ENCODE results near the gene FREM1. TPM values are rescaled to one million over a fixed set of nuclear protein-coding genes. Genes with fewer than 3 reads are reported as not detected.

Gene FREM1
- total RNA-seq, 1 experiment from 2014 or later = not detected

DNA sequence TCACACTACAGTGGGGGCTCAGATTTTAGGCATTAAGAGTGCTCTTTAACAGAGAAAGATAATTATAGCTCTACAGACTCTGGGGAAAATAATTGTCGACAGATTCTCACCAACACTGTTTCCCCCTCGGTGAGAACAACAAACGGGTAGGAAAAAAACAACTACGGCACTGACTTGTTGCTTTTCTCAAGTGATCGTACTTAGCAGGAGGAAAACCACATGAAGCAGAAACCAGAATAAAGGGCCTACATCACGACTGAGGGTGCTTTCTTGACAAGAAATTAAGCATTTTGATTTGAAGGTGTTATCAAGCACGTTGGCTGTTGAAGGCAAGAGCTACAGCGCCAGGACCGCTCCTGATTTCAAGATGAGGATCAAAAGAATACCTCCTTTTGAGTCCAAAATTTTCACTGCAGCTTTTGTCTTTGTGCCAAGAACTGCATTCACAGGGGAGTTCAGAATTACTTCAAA, 160.5 kb downstream of the FREM1 start:
- no peak for DNase-seq (ENCODE audit: low read depth)
- in situ Hi-C loops (cut with HindIII; ENCODE audit: low pct_unique_long_range_greater_than_20kb, low sequenced_read_pairs) = no loop called here

DNA sequence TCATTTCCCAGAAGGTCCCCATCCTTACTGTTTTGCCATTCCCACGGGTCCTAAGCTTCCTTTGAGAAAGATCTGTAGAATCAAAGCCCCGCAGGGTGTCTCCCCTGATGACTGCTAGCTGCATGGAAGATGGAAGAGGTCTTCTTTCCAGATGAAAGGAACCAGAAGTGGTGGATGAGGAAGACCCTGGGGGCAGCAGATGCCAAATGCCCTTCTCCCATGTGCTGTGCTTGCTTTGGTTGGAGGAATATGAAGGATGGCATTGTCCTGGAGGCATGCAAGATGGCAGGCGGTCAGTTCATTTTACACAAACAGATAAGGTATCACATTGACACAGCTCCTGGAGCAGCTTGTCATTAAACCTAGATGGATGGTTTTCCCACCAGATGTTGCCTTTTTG, 161.9 kb downstream of the FREM1 start:
- in situ Hi-C loops (cut with HindIII; ENCODE audit: low pct_unique_long_range_greater_than_20kb, low sequenced_read_pairs) = no loop called here
- no peak for DNase-seq (ENCODE audit: low read depth)

DNA sequence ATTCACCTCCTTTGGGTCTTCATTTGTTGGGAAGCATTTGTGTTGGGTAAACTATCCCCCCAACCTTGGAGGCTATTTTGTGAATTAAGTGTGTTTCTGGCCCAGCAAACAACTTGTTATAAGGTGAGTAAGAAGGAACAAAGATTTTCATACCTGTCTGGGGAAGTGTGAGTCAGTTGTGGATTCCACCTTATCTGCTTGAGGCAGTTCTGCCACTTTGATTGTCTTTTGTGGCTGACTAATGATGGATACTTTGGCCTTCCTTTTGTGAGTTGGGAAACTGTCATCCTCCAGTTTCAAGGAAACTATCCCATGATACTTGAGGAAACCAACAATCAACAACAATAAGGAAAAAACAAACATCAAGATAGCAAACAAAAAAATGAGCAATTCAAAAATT, 163.1 kb downstream of the FREM1 start:
- no peak for DNase-seq (ENCODE audit: low read depth)
- in situ Hi-C loops (cut with HindIII; ENCODE audit: low pct_unique_long_range_greater_than_20kb, low sequenced_read_pairs) = no loop called here

DNA sequence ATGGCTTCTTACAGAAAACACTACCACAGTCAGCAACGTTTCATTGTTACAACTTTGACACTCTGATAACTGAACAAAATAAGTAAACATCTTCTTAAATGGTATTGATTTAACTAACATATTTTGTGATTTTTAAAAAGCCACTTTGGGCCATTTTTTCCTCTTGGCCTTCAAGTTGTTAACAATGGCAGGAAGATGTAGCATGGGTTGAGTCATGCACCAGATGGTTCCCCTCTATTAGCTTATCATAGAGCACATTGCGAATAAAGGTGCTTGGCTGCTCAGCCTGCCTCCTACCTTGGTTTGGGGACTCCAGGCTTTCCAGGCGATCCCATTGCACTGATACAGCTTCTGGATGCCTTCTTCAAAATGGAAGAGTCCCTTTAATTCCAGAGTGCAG, 163.6 kb downstream of the FREM1 start:
- in situ Hi-C loops (cut with HindIII; ENCODE audit: low pct_unique_long_range_greater_than_20kb, low sequenced_read_pairs) = no loop called here
- no peak for DNase-seq (ENCODE audit: low read depth)

DNA sequence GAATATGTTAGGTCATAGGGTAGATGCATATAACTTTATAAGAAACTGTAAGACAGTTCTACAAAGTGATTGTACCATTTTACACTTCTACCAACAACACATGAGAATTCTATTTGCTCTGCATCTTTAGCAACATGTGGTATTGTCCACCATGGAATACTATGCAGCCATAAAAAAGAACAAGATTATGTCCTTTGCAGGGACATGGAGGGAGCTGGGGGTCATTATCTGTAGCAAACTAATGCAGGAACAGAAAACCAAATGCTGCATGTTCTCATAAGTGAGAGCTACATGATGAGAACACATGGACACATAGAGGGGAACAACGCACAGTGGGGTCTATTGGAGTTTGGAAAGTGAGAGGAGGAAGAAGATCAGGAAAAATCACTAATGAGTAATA, 165.5 kb downstream of the FREM1 start:
- DNase-seq (ENCODE audit: low read depth) = no peak
- in situ Hi-C loops (cut with HindIII; ENCODE audit: low pct_unique_long_range_greater_than_20kb, low sequenced_read_pairs) = no loop called here

DNA sequence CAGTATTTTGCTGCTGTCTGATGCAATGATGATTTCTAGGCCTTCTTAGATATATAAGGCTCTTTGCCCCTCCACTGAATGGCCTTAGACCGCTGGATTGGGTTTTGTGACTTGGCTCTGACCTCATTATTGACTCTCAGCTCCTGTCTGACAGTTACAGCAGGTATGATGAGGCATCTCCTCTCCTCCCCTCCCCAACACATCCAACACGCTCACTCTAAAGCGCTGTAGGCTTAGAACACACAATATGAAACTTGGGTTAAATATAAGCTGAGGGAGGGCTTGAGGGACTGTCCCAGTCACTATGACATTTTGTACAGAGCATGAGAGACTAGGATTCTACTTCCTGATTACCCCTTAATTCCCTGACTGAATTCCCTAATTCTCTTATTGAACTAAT, 168.9 kb downstream of the FREM1 start:
- in situ Hi-C loops (cut with HindIII; ENCODE audit: low pct_unique_long_range_greater_than_20kb, low sequenced_read_pairs) = no loop called here
- no peak for DNase-seq (ENCODE audit: low read depth)

DNA sequence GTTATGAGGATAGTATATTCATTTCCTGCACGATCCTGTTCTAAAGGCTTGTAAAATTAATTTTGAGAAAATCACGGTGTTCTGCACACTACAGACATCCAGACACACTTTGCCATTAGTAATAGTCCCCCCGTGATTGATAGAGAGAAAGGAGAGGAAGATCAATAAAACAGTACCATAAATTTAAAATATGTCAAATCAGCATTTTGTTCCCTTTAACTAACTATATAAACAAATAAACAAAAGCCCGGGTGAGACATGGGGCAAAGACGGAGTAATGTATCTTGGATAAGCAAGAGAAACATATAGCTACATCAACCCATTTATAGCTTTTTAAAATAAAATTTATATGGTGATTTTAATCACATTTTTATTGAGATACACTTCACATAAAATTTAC, 177.1 kb downstream of the FREM1 start:
- in situ Hi-C loops (cut with HindIII; ENCODE audit: low pct_unique_long_range_greater_than_20kb, low sequenced_read_pairs) = no loop called here
- no peak for DNase-seq (ENCODE audit: low read depth)

DNA sequence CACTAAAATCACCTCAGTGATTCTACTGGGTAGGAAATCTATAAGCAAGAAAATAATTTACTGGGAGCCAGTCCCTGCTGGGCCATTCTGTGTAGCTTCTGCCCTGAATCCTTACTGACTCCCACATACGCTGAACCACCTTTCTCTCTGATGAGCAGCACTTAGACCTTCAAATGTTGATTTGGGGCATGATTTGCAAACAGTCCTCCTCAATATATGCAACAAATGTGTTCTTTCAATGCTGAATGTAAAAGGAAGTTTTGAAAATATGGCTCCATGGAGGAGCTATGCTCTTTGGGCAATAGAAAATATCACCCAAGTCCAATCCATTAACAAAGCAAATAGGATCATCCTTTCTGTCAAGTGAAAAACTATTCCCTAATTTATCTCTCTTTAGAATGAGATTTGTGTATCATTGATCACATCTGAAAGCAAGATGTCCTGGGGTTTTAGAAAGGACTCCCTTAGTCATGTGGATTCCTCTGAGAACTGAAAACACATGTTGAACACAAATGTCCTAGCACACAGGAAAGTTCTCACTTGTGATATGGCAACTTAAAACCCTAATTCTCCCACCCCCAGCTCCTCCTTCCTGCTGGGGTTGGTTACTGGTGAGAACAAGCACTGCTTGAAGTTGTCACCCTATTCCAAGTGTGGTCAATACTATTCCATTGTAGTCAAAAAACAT, 178.8 kb downstream of the FREM1 start:
- DNase-seq (ENCODE audit: low read depth) = no peak
- in situ Hi-C loops (cut with HindIII; ENCODE audit: low pct_unique_long_range_greater_than_20kb, low sequenced_read_pairs) = no loop called here

DNA sequence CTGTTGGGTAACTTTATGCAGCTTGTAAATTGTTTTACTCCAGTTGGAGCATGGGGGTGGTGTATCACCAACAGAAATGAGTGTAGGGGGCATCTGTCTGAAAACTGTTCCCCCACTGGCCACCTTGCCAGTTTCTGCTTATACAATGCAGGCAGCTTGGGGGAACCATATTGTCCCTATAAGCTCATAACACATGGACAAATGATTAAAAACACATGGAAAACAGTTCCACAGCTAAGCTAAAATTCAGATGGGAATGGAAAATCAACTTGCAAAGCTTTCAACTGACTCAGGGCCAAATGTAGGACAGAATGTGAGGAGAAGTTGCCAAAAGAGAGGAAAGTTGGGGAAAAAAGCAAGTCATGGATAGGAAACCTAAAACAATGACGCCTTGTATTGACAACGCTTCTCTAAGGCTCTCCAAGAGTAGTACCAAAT, 179.7 kb downstream of the FREM1 start:
- in situ Hi-C loops (cut with HindIII; ENCODE audit: low pct_unique_long_range_greater_than_20kb, low sequenced_read_pairs) = no loop called here
- DNase-seq (ENCODE audit: low read depth) = no peak

DNA sequence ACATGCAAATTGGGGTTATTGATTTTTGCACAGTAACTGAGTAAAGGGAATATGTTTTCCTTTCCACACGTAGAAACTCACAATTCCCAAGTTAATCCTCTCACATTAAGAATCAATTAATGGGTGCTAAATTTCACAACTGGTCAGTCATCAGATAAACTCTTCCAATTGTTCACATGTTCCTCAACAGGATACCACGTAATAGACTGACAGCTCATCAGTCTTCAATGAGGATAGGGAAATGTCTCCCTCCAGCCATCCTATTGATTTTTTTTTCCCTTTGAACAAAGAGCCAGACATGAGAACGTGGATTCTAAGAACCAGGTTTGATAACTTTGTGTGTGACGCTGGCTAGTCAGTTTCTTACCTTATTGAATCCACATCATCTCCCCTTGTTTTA, 186.9 kb downstream of the FREM1 start:
- in situ Hi-C loops (cut with HindIII; ENCODE audit: low pct_unique_long_range_greater_than_20kb, low sequenced_read_pairs) = no loop called here

DNA sequence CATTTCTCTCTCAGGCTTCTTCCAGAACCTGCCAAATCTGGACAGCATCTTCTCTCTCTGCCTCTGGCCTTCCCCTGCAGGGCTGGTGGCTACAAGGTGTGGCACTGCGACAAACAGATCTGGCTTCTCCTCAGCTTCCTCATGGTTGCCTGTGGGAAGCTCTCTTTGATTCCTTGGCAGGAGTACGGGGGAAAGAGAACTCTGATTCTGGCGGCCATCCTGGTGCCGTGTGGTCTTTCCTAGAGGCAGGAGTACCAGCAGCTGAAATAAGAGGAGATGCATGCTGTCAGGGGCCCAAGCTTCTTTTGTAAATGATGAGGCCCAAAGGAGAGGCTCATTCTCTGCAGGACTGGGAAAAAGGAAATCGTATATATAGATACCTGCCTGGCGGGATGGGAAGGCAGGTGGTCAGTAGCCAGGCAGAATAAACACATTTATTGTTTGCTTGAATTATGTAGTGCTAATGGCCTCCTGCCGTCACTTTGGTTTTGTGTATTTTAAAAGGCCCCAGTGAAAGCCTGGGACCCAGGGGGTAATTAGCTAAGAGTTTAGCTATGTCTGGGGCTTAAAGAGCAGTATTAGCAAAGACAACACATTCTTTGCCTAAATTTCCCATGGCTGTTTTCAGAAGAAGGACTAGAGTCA, 187.7 kb downstream of the FREM1 start, which contains the start of gene CER1:
CER1 (minus strand) TSS at position 343 of the 645 bp plus-strand sequence; CDS start at position 282, 61 bp downstream.
- no peak for DNase-seq (ENCODE audit: low read depth)
- in situ Hi-C loops (cut with HindIII; ENCODE audit: low pct_unique_long_range_greater_than_20kb, low sequenced_read_pairs) = no loop called here

More for the DNA sequence above, 186.9 kb downstream of the FREM1 start:
- no peak for DNase-seq (ENCODE audit: low read depth)

DNA sequence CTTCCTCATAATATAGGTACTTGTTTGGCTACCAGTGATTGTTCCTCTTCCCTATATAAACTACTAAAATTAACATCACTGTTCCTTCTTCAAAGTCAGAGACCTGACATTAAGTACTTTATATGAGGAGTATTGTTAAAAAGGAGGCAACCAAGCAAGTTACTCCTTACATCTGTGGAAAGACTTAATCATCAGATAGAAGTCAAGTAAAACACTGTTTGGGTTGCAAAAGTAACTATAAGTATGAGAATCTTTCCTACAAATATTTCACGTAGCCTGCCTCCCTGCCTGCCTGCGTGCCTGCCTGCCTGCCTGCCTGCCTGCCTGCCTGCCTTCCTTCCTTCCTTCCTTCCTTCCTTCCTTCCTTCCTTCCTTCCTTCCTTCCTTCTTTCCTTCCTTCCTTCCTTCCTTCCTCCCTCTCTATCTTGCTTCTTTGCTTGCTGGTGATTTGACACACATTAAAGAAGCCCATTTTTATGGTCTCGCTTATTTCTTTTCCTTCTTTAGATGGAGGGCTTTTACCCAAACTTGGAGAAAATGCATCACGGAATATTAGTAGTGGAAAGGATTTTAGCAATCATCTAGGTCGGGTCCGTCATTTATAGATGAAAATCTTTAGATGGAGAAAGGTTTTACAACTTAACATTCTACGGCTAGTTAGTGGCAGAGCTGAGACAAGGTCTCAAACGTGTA, 190.9 kb downstream of the FREM1 start:
- no peak for DNase-seq (ENCODE audit: low read depth)
- in situ Hi-C loops (cut with HindIII; ENCODE audit: low pct_unique_long_range_greater_than_20kb, low sequenced_read_pairs) = no loop called here

DNA sequence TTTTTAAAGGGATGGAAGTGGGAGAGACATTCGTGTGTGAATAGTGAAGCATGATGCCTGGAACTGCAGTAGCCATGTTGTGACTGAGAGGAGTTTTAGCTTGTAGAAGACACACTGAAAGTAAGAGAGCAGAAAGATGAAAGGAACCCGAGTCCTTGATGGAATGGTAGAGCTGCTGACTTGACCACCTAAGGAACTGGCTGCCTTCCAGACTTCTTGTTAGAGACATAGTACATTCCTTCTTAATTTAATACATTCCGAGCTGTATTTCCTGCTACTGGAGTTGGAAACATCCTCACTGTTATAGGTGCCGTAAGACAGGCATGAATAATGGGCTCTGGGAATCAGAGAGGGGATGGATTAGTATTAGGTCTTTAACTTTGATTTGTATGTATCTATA, 195.1 kb downstream of the FREM1 start:
- in situ Hi-C loops (cut with HindIII; ENCODE audit: low pct_unique_long_range_greater_than_20kb, low sequenced_read_pairs) = no loop called here
- DNase-seq (ENCODE audit: low read depth) = no peak

DNA sequence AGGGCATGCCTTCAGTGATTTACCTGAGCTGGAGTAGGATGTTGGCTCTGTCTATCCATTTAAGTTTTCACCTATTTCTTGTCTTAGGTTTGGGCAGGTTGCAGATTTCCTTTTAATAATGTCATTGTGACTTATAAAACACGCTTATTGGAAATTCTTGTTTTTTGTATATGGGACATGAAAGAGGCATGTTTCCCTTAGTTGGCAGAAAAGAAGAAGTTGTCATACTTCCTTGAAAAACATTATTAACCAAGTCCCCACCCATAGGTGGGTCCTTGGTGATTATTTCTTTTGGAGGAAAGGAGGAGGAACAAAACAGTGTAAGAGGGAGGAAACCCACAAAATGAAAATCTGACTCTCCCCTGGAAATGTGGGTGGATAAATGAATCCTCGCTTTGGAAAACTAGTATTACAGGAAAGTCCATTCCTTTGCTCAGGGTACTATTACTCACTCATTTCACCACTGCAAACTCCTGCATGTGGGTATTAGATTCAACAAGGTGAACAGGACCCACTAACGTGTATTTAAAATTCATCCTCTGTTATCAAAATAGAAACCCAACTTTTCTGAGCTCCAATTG, 197.0 kb downstream of the FREM1 start:
- DNase-seq (ENCODE audit: low read depth) = no peak
- in situ Hi-C loops (cut with HindIII; ENCODE audit: low pct_unique_long_range_greater_than_20kb, low sequenced_read_pairs) = no loop called here

DNA sequence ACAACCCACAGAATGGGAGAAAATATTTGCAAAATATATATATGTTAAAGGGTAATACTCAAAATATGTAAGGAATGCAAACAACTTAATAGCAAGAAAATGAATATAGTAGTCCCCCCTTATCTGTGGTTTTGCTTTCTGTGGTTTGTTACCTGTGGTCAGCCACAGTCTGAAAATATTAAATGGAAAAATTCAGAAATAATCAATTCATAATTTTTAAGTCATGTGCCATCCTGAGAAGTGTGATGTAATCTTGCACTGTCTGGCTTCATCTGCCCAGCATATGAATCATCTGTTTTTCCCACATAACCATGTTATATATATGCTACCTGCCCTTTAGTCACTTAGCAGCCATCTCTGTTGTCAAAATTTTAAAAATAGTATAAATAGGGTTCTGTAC, 199.4 kb downstream of the FREM1 start:
- in situ Hi-C loops (cut with HindIII; ENCODE audit: low pct_unique_long_range_greater_than_20kb, low sequenced_read_pairs) = no loop called here
- DNase-seq (ENCODE audit: low read depth) = no peak

DNA sequence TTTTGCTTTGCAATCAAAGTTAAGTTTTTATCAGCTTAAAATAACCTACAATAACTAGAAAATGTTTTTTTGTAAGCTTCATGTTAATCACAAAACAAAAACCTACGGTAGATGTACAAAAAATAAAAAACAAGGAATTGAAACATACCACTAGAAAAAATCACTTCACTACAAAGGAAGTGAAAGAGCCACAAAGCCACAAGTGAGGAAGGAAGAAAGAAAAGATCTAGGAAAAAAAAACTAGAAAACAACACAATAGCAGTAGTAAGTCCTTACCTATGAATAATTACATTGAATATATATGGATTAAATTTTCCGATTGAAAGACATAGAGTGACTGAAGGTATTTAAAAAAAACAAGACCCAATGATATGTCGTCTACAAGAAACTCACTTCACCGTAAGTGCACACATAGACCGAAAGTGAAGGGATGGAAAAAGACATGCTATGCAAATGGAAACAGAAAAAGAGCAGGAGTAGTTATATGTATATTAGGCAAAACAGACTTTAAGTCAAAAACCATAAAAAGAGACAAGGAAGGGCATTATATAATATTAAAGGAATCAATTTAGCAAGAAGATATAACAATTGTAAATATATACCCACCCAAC, 203.6 kb downstream of the FREM1 start:
- in situ Hi-C loops (cut with HindIII; ENCODE audit: low pct_unique_long_range_greater_than_20kb, low sequenced_read_pairs) = no loop called here
- no peak for DNase-seq (ENCODE audit: low read depth)

DNA sequence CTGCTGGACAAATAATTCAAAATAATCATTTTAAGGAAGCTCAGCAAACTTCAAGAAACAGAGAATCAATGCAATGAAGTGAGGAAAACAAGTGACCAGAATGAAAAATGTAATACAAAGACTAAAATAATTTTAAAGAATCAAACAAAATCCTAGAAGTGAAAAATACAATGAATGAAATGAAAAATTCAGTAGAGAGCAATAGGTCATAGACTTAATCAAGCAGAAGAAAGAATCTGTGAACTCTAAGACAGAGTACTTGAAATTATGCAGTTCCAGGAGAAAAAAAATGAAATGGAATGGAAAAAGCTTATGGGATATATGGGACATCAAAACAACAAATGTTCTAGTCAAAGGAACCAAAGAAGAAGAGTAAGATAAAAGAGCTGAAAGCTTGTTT, 205.1 kb downstream of the FREM1 start:
- no peak for DNase-seq (ENCODE audit: low read depth)
- in situ Hi-C loops (cut with HindIII; ENCODE audit: low pct_unique_long_range_greater_than_20kb, low sequenced_read_pairs) = no loop called here

DNA sequence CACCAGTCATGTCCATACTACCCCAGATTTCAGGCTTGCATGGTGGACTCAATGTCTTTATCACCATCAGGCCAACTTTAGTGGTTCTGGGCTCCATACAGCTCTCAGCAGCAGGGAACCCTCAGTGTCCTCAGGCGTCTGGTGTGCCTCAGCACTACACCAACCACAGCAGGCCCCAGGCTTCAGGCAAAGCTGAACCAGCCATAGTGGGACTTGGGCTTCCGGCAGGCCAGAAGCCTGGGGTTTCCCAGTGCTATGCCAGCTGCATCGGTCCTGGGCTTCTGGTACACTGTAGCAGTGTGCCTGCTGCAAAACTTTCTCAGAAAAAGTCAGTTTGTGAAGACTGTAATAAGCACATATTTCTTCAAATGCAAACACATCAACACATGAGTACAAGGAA, 205.9 kb downstream of the FREM1 start:
- no peak for DNase-seq (ENCODE audit: low read depth)
- in situ Hi-C loops (cut with HindIII; ENCODE audit: low pct_unique_long_range_greater_than_20kb, low sequenced_read_pairs) = no loop called here

Measured in Caki2 (cell line).